ENCODE measurements around the gene TGM2. TPM values are rescaled to one million over a fixed set of nuclear protein-coding genes. Genes with fewer than 3 reads are reported as not detected.
A peak's percentile ranks its signal among the peaks of the same experiment; 100 is the strongest.

The TGM2 gene
- total RNA-seq, 2 experiments from 2014 or later: not detected

GRCh38 chr20:38164069-38164468, 1.0 kb downstream of the TGM2 start:
- Mint-ChIP-seq H3K4me3 (no peak overlapping the region), H3K36me3 (no peaks in the 10 kb centered on the region), H3K4me1 (peaks cover 8% of the 10 kb centered on the region), H3K27ac (no peak overlapping the region), H3K27me3 (peaks cover 40% of the 10 kb centered on the region), H3K9me3 (no peaks in the 10 kb centered on the region)
- no peak for DNase-seq

DNA sequence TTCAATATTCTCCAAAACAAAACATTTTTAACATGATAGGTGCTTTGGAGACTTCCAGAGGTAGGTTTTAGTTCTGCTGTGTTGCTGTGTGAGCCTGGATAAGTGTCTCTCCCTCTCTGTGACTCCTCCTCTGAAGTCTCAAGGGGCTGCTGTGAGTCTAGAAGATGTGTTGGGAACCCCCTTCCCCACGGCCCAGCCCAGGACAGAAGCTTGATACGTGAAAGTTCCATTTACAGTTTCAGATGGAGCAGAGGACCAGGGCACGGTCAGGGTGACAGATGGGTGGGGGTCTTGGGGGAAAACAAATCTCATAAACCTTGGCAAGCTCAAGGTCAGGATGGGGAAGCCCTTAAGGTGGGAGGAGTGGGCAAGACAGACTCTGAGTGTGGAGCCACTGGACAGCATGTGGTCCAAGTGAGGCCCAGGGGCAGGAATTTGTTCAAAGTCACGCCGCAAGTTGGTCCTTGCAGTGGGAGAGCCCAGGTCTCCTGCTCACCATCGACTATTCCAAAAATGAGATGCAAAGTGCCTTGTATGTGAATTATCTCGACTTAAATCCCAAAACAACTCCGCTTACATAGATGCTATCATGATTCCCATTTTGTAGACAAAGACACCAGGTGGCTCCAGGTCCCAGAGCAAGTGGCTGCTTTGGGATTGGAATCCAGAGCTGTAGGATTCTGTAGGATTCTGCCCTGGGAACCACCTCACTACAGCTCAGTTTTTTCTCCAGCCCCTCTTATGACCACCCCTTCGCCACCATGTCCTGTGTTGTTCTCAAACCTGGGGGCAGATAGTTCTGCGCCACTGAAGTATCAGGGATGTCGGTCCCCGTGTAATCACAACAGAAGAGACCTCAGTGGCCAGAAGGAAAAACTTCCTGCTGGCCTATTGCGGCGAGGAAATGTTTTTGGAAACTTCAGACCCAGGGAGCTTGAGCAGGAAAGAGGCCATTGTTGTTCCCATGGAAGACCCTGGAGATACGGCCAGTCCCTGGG, 1.9 kb downstream of the TGM2 start:
- Mint-ChIP-seq H3K4me1 (peaks cover 4% of the 10 kb centered on the region), H3K36me3 (no peaks in the 10 kb centered on the region), H3K4me3 (no peak overlapping the region), H3K27me3 (peaks cover 40% of the 10 kb centered on the region), H3K9me3 (no peaks in the 10 kb centered on the region), H3K27ac (no peak overlapping the region)
- DNase-seq: no peak

DNA sequence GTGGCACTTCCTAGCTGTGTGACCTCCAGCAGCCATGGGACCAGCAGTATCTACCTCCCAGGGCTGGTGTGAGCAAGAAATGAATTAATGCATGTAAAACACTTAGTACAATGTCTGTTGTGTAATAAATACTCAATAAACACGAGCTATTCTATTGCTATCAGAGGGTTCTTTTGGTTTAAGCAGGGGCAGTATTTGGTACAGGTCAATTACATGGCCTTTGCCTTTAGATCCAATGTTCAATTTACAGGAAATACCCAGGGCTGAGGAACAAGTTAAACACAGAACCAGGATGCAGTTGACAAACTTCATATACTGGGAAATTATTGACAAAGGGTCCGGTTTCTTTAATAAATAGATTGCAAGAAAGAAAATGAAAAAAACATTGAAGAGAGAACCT, 2.9 kb downstream of the TGM2 start:
- Mint-ChIP-seq H3K4me1 (peaks cover 4% of the 10 kb centered on the region), H3K36me3 (no peaks in the 10 kb centered on the region), H3K27me3 (peaks cover 37% of the 10 kb centered on the region), H3K27ac (no peak overlapping the region), H3K4me3 (no peak overlapping the region), H3K9me3 (no peaks in the 10 kb centered on the region)
- no peak for DNase-seq

GRCh38 chr20:38161412-38161774, 3.7 kb downstream of the TGM2 start:
- Mint-ChIP-seq H3K27me3 (peaks cover 36% of the 10 kb centered on the region), H3K9me3 (no peaks in the 10 kb centered on the region), H3K27ac (no peak overlapping the region), H3K4me1 (peaks cover 4% of the 10 kb centered on the region), H3K4me3 (no peak overlapping the region), H3K36me3 (no peaks in the 10 kb centered on the region)
- no peak for DNase-seq

DNA sequence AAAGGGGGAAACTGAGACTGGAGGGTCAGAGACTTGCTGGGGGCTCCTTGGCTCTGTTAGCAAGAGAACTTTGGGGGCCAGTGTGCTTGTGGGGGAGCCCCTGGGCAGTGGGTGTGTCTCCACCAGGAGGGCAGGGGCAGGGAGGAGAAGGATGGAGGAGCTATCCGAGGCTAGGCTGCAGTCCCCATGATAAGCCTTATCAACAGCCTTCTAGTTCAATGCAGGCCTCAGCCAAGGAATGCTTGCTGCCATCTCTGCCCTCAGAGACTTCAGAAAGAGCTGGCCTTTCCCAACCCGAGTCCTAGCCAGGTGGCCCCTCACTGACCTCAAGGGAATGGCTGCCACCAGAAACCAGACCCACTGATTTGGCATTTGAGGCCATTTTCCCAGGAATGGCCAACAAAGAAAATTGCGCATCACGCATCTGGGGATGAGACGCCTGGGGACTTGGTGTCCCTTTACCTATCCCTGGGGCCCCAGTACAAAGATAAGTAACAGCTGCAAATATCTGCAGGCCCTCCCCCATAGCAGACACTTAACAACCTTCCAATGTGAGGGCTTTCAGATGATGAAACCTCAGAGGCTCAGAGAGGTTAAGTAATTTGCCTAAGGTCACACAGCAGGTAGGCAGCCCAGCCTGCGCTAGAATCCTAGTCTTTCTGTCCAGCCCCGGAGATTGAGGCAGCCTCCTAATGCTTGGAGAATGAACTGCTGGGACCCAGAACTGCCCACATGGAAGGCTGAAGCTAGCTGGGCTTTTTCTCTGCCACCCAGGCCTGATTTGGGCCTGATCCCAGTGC, 4.9 kb downstream of the TGM2 start:
- no peak overlapping the region for H3K27ac Mint-ChIP-seq
- H3K27me3 Mint-ChIP-seq: peaks cover 23% of the 10 kb centered on the region
- no peak overlapping the region for H3K4me3 Mint-ChIP-seq
- no peaks in the 10 kb centered on the region for H3K9me3 Mint-ChIP-seq
- no peaks in the 10 kb centered on the region for H3K4me1 Mint-ChIP-seq
- DNase-seq: no peak
- H3K36me3 Mint-ChIP-seq: no peaks in the 10 kb centered on the region

GRCh38 chr20:38159566-38159956, 5.5 kb downstream of the TGM2 start:
- Mint-ChIP-seq H3K4me3 (no peak overlapping the region), H3K9me3 (no peaks in the 10 kb centered on the region), H3K27ac (no peak overlapping the region), H3K4me1 (no peaks in the 10 kb centered on the region), H3K36me3 (no peaks in the 10 kb centered on the region), H3K27me3 (peaks cover 19% of the 10 kb centered on the region)
- no peak for DNase-seq

- H3K27me3 Mint-ChIP-seq: peaks cover 13% of the 10 kb centered on the region
- no peak overlapping the region for H3K27ac Mint-ChIP-seq
- DNase-seq: no peak
- H3K9me3 Mint-ChIP-seq: no peaks in the 10 kb centered on the region
- H3K4me3 Mint-ChIP-seq: no peak overlapping the region
- no peaks in the 10 kb centered on the region for H3K36me3 Mint-ChIP-seq
- H3K4me1 Mint-ChIP-seq: no peaks in the 10 kb centered on the region
These were observed 6.2 kb downstream of the TGM2 start for GRCh38 chr20:38158701-38159351.

- H3K9me3 Mint-ChIP-seq: no peaks in the 10 kb centered on the region
- no peaks in the 10 kb centered on the region for H3K36me3 Mint-ChIP-seq
- peaks cover 6% of the 10 kb centered on the region for H3K27me3 Mint-ChIP-seq
- no peak overlapping the region for H3K4me3 Mint-ChIP-seq
- no peak overlapping the region for H3K27ac Mint-ChIP-seq
- peaks cover 1% of the 10 kb centered on the region for H3K4me1 Mint-ChIP-seq
- DNase-seq: no peak
These were observed 7.2 kb downstream of the TGM2 start for GRCh38 chr20:38157635-38158495.

DNA sequence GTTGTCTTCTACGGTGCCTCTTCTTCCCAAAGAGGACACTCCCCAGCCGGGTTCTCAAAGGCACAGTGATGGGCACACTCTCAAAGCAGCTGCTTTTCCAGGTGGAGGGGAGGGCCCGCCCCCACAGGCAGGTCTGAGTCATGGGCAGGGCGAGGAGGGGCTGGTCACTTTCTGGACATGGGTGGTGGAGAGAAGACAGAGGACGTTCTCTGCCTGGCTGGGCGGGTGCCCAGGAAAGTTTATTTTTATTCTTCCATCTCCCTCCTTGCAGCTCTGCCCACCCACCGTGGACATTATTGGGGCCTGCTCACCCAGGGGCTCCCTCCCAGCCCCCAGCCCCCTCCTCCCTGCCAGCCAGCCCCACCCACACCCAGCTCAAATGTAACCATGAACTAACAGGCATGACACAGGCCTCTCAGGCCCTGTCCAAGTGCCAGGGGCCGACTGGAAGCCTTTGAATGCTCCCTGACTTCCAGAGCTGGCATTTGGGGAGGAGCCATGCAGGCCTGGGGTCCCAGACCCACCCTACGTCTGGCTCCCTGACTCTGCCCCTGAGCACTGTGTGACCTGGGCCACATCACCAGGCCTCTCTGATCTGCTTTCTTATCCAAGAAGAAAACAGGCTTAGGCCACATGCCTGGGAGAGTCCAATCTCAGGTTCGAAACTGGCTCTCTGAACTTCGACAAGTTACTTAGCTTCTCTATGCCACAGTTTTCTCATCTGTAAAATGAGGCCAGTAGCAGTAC, 8.0 kb downstream of the TGM2 start:
- H3K4me1 Mint-ChIP-seq: peaks cover 9% of the 10 kb centered on the region
- H3K4me3 Mint-ChIP-seq: no peak overlapping the region
- H3K36me3 Mint-ChIP-seq: no peaks in the 10 kb centered on the region
- no peak for DNase-seq
- H3K9me3 Mint-ChIP-seq: no peaks in the 10 kb centered on the region
- H3K27ac Mint-ChIP-seq: no peak overlapping the region
- H3K27me3 Mint-ChIP-seq: peaks cover 10% of the 10 kb centered on the region

DNA sequence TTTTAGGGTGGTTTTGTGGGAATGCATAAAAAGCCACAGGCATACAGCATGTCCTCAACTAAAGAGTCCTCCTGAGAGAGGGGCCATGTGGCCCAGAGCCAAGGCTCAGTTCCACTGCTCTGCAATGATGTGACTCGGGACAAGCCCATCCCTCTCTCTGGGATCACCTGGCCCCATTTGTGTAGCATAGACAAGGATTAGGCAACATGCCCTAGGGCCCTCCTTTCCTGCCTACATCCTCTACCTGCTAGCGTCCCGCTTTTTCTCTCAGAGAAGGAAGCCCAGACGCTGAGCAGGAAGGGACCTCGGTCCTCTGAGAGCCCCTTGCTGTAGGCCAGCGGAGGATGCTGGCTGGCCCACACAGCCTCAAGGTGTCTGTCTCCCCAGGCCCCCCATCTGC, 8.8 kb downstream of the TGM2 start:
- Mint-ChIP-seq H3K36me3 (no peaks in the 10 kb centered on the region), H3K27ac (no peak overlapping the region), H3K27me3 (peaks cover 16% of the 10 kb centered on the region), H3K4me3 (no peak overlapping the region), H3K9me3 (no peaks in the 10 kb centered on the region), H3K4me1 (peaks cover 13% of the 10 kb centered on the region)
- DNase-seq: no peak

GRCh38 chr20:38155811-38156210, 9.3 kb downstream of the TGM2 start:
- H3K4me3 Mint-ChIP-seq: no peak overlapping the region
- no peak overlapping the region for H3K27ac Mint-ChIP-seq
- H3K36me3 Mint-ChIP-seq: no peaks in the 10 kb centered on the region
- no peak for DNase-seq
- H3K4me1 Mint-ChIP-seq: peaks cover 13% of the 10 kb centered on the region
- H3K27me3 Mint-ChIP-seq: peaks cover 17% of the 10 kb centered on the region
- no peaks in the 10 kb centered on the region for H3K9me3 Mint-ChIP-seq

DNA sequence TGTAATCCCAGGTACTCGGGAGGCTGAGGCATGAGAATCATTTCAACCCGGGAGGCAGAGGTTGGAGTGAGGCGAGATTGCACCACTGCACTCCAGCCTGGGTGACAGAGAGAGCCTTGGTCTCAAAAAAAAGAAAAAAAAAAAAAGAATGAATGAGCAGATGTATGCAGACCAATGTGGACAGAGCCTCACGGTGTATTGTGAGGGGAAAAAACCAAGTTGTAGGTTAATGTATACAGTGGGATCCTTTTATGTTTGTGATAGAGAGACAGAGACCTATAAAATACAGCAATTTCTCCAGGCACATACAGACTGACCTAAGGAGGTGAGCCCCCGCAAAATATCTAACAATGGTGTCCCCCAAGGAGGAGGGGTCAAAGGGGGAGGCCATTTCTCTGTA, 11.7 kb downstream of the TGM2 start:
- DNase-seq: no peak
- Mint-ChIP-seq H3K9me3 (no peaks in the 10 kb centered on the region), H3K4me3 (no peak overlapping the region), H3K36me3 (no peaks in the 10 kb centered on the region), H3K27ac (no peak overlapping the region), H3K27me3 (peaks cover 19% of the 10 kb centered on the region), H3K4me1 (peaks cover 13% of the 10 kb centered on the region)

- peaks cover 19% of the 10 kb centered on the region for H3K27me3 Mint-ChIP-seq
- peak overlapping the region; percentile 38 for H3K4me3 Mint-ChIP-seq
- H3K4me1 Mint-ChIP-seq: peaks cover 13% of the 10 kb centered on the region
- peak overlapping the region; percentile 11 for H3K27ac Mint-ChIP-seq
- H3K36me3 Mint-ChIP-seq: no peaks in the 10 kb centered on the region
- H3K9me3 Mint-ChIP-seq: no peaks in the 10 kb centered on the region
- DNase-seq: peak; percentile 27
These were observed 12.3 kb downstream of the TGM2 start for GRCh38 chr20:38152621-38153221.

Data from activated naive CD8-positive, alpha-beta T cell treated with anti-CD3 and anti-CD28 coated beads for 36 hours (primary cell).